Measurements from ENCODE around the gene SNCAIP. TPM values are rescaled to one million over a fixed set of nuclear protein-coding genes. Genes with fewer than 3 reads are reported as not detected.
"Not testable (repeated sequence)": the region's sequence is repeated elsewhere in the genome, so short reads cannot be mapped to it uniquely, and the experiment has no call there.

The SNCAIP gene
- total RNA-seq, 2 experiments from 2014 or later: not detected

GRCh38 chr5:122469384-122469919, 157.4 kb downstream of the SNCAIP start:
- ChIA-PET POLR2A (no interaction called here), CTCF (no interaction called here)

GRCh38 chr5:122470365-122470764, 158.3 kb downstream of the SNCAIP start:
- CTCF ChIA-PET: no interaction called here

More at GRCh38 chr5:122469384-122469919, 157.4 kb downstream of the SNCAIP start:
- no peaks in the 10 kb centered on the region for H3K9me3 Mint-ChIP-seq
- no peak for DNase-seq
- H3K4me3 Mint-ChIP-seq: no peak overlapping the region
- H3K36me3 Mint-ChIP-seq (ENCODE audit: low read depth): no peaks in the 10 kb centered on the region
- H3K27me3 Mint-ChIP-seq: no peaks in the 10 kb centered on the region
- H3K27ac Mint-ChIP-seq: no peak overlapping the region
- H3K4me1 Mint-ChIP-seq: no peaks in the 10 kb centered on the region

GRCh38 chr5:122471031-122471751, 159.2 kb downstream of the SNCAIP start:
- no peak overlapping the region for H3K27ac Mint-ChIP-seq
- POLR2A ChIA-PET: no interaction called here
- no peaks in the 10 kb centered on the region for H3K36me3 Mint-ChIP-seq (ENCODE audit: low read depth)
- CTCF ChIA-PET: no interaction called here
- no peak overlapping the region for H3K4me3 Mint-ChIP-seq
- DNase-seq: no peak
- no peaks in the 10 kb centered on the region for H3K9me3 Mint-ChIP-seq
- no peaks in the 10 kb centered on the region for H3K4me1 Mint-ChIP-seq
- no peaks in the 10 kb centered on the region for H3K27me3 Mint-ChIP-seq

More at GRCh38 chr5:122470365-122470764, 158.3 kb downstream of the SNCAIP start:
- Mint-ChIP-seq H3K27me3 (no peaks in the 10 kb centered on the region), H3K4me1 (no peaks in the 10 kb centered on the region), H3K36me3 (ENCODE audit: low read depth) (no peaks in the 10 kb centered on the region), H3K27ac (no peak overlapping the region), H3K4me3 (no peak overlapping the region), H3K9me3 (no peaks in the 10 kb centered on the region)
- POLR2A ChIA-PET: no interaction called here
- no peak for DNase-seq

GRCh38 chr5:122471752-122472061, 159.7 kb downstream of the SNCAIP start:
- ChIA-PET CTCF (no interaction called here), POLR2A (no interaction called here)
- H3K27me3 Mint-ChIP-seq: no peaks in the 10 kb centered on the region
- H3K27ac Mint-ChIP-seq: no peak overlapping the region
- DNase-seq: no peak
- no peaks in the 10 kb centered on the region for H3K9me3 Mint-ChIP-seq
- no peaks in the 10 kb centered on the region for H3K36me3 Mint-ChIP-seq (ENCODE audit: low read depth)
- no peak overlapping the region for H3K4me3 Mint-ChIP-seq
- H3K4me1 Mint-ChIP-seq: no peaks in the 10 kb centered on the region

GRCh38 chr5:122473138-122473843, 161.3 kb downstream of the SNCAIP start:
- Mint-ChIP-seq H3K27me3 (no peaks in the 10 kb centered on the region), H3K4me3 (no peak overlapping the region), H3K27ac (no peak overlapping the region), H3K36me3 (ENCODE audit: low read depth) (no peaks in the 10 kb centered on the region), H3K9me3 (no peaks in the 10 kb centered on the region), H3K4me1 (no peaks in the 10 kb centered on the region)
- ChIA-PET CTCF (no interaction called here), POLR2A (no interaction called here)
- DNase-seq: no peak

- CTCF ChIA-PET: no interaction called here
- H3K27me3 Mint-ChIP-seq: no peaks in the 10 kb centered on the region
- no peak for DNase-seq
Measured at GRCh38 chr5:122473941-122474340, 161.9 kb downstream of the SNCAIP start.

GRCh38 chr5:122478741-122479442, 166.9 kb downstream of the SNCAIP start:
- Mint-ChIP-seq H3K4me3 (no peak overlapping the region), H3K9me3 (no peaks in the 10 kb centered on the region), H3K36me3 (ENCODE audit: low read depth) (no peaks in the 10 kb centered on the region), H3K4me1 (no peaks in the 10 kb centered on the region), H3K27me3 (no peaks in the 10 kb centered on the region), H3K27ac (no peak overlapping the region)
- no peak for DNase-seq
- ChIA-PET POLR2A (no interaction called here), CTCF (no interaction called here)

More at GRCh38 chr5:122473941-122474340, 161.9 kb downstream of the SNCAIP start:
- H3K4me1 Mint-ChIP-seq: no peaks in the 10 kb centered on the region
- H3K4me3 Mint-ChIP-seq: no peak overlapping the region
- H3K9me3 Mint-ChIP-seq: no peaks in the 10 kb centered on the region
- POLR2A ChIA-PET: no interaction called here
- no peaks in the 10 kb centered on the region for H3K36me3 Mint-ChIP-seq (ENCODE audit: low read depth)
- no peak overlapping the region for H3K27ac Mint-ChIP-seq

- ChIA-PET POLR2A (no interaction called here), CTCF (no interaction called here)
- Mint-ChIP-seq H3K36me3 (ENCODE audit: low read depth) (no peaks in the 10 kb centered on the region), H3K27me3 (no peaks in the 10 kb centered on the region), H3K4me3 (no peak overlapping the region), H3K27ac (no peak overlapping the region), H3K4me1 (no peaks in the 10 kb centered on the region), H3K9me3 (no peaks in the 10 kb centered on the region)
- DNase-seq: no peak
Measured at GRCh38 chr5:122480146-122480545, 168.1 kb downstream of the SNCAIP start.

- no peaks in the 10 kb centered on the region for H3K27me3 Mint-ChIP-seq
Measured at GRCh38 chr5:122484103-122484502, 172.1 kb downstream of the SNCAIP start.

GRCh38 chr5:122485226-122485625, 173.2 kb downstream of the SNCAIP start:
- Mint-ChIP-seq H3K36me3 (ENCODE audit: low read depth) (no peaks in the 10 kb centered on the region), H3K9me3 (no peaks in the 10 kb centered on the region), H3K27me3 (no peaks in the 10 kb centered on the region), H3K27ac (no peak overlapping the region), H3K4me1 (no peaks in the 10 kb centered on the region), H3K4me3 (no peak overlapping the region)
- POLR2A ChIA-PET: no interaction called here
- CTCF ChIA-PET: no interaction called here
- no peak for DNase-seq

More at GRCh38 chr5:122484103-122484502, 172.1 kb downstream of the SNCAIP start:
- DNase-seq: no peak
- POLR2A ChIA-PET: no interaction called here
- Mint-ChIP-seq H3K9me3 (no peaks in the 10 kb centered on the region), H3K27ac (no peak overlapping the region), H3K4me1 (no peaks in the 10 kb centered on the region), H3K4me3 (no peak overlapping the region), H3K36me3 (ENCODE audit: low read depth) (no peaks in the 10 kb centered on the region)
- CTCF ChIA-PET: no interaction called here

GRCh38 chr5:122486616-122487015, 174.6 kb downstream of the SNCAIP start:
- H3K27me3 Mint-ChIP-seq; POLR2A ChIA-PET; H3K9me3 Mint-ChIP-seq; H3K27ac Mint-ChIP-seq; CTCF ChIA-PET; H3K4me3 Mint-ChIP-seq; H3K36me3 Mint-ChIP-seq (ENCODE audit: low read depth); H3K4me1 Mint-ChIP-seq; DNase-seq: not testable (repeated sequence)

- H3K4me3 Mint-ChIP-seq: no peak overlapping the region
- POLR2A ChIA-PET: no interaction called here
- CTCF ChIA-PET: no interaction called here
- no peaks in the 10 kb centered on the region for H3K27me3 Mint-ChIP-seq
- H3K9me3 Mint-ChIP-seq: no peaks in the 10 kb centered on the region
- H3K36me3 Mint-ChIP-seq (ENCODE audit: low read depth): no peaks in the 10 kb centered on the region
- no peak for DNase-seq
- H3K4me1 Mint-ChIP-seq: no peaks in the 10 kb centered on the region
- no peak overlapping the region for H3K27ac Mint-ChIP-seq
Measured at GRCh38 chr5:122490718-122491117, 178.7 kb downstream of the SNCAIP start.

GRCh38 chr5:122492675-122493074, 180.6 kb downstream of the SNCAIP start:
- Mint-ChIP-seq H3K27me3 (no peaks in the 10 kb centered on the region), H3K4me3 (no peak overlapping the region), H3K36me3 (ENCODE audit: low read depth) (no peaks in the 10 kb centered on the region), H3K27ac (no peak overlapping the region), H3K4me1 (no peaks in the 10 kb centered on the region), H3K9me3 (no peaks in the 10 kb centered on the region)
- POLR2A ChIA-PET: no interaction called here
- DNase-seq: no peak
- CTCF ChIA-PET: no interaction called here

Data from activated CD4-positive, alpha-beta memory T cell treated with anti-CD3 and anti-CD28 coated beads, Interleukin-2, amount 10 ng/mL, durations not matched to agents 7 days and 5 days (primary cell).